Ishikawa (cell line): ENCODE data around the gene UNC119.

Source experiments
- EP300 ChIP-seq: IDR thresholded peaks from 2 replicates; pipeline ENCODE4 v1.6.1; 2012; ENCODE audit warnings: borderline replicate concordance
- TAF1 ChIP-seq: IDR thresholded peaks from 2 replicates; pipeline ENCODE4 v1.6.1; 2012; ENCODE audit warnings: low read depth, mild to moderate bottlenecking
- TEAD4 ChIP-seq: IDR thresholded peaks from 2 replicates; pipeline ENCODE4 v1.6.1; 2012

DNA sequence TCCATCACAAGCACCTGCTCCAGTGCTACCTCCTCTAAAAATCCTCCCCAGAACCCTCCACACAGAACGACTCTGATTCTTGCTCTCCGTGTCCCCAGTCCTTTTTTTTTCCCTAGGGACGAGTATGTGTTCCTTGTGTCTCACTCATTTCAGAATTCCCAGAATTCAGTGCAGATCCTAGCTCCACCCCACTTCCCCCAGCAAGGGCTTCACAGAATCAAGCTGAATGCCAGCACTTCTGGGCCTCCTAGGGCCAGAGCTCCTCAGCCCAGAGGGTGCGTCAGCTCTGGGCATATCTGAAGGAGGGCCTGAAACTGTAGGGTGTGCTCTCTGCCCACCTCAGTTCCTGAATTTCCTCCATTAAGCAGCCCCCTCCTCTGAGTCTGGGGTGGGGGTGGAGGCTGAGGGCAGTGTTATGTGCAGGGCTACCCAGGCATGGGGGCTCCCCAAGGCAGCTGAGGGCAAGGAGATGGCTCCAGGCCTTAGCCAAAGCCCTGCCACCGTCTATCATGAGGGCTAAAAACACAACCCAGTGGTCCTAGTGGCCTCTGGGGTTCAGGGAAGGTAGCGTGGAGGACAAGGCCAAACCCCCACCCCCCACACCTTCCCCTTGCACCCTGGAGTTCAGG is 6.5 kb downstream of the UNC119 start:
- TF ChIP-seq EP300: no peak
- no peak for TF ChIP-seq TEAD4
- no peak for TF ChIP-seq TAF1
